Tibial nerve (tissue), 4 donors: Measurements from ENCODE around the gene YOD1.
"Not testable (repeated sequence)": the region's sequence is repeated elsewhere in the genome, so short reads cannot be mapped to it uniquely, and the experiment has no call there.

Source experiments
- EP300 ChIP-seq, 2 donors: sonication (generic); formaldehyde crosslinking; IDR thresholded peaks; one replicate each; pipeline ENCODE4 v1.6.1; 2017; ENCODE audit warnings: antibody characterized with exemption in 2 of 2, mild to moderate bottlenecking in 1 of 2
- POLR2A ChIP-seq, 2 donors: fragments of 450-650 bp; IDR thresholded peaks; one replicate each; pipeline ENCODE4 v1.6.1; 2017; ENCODE audit warnings: antibody characterized with exemption in 2 of 2, mild to moderate bottlenecking in 2 of 2, moderate library complexity in 2 of 2
- TF ChIP-seq, protein P1 (sequence below), 5 experiments: fragments of 200-600 bp in 3 of 5; fragments of 450-650 bp in 2 of 5; sonication (generic) in 3 of 5; IDR thresholded peaks; one replicate each; pipeline ENCODE4 v1.5.1; 2016 to 2019; ENCODE audit warnings: antibody characterized with exemption in 5 of 5, mild to moderate bottlenecking in 3 of 5, moderate library complexity in 2 of 5

- not testable (repeated sequence) for TF ChIP-seq POLR2A, EP300 (IDR thresholded peaks at IDR 0.05)
- TF ChIP-seq, protein P1, sequence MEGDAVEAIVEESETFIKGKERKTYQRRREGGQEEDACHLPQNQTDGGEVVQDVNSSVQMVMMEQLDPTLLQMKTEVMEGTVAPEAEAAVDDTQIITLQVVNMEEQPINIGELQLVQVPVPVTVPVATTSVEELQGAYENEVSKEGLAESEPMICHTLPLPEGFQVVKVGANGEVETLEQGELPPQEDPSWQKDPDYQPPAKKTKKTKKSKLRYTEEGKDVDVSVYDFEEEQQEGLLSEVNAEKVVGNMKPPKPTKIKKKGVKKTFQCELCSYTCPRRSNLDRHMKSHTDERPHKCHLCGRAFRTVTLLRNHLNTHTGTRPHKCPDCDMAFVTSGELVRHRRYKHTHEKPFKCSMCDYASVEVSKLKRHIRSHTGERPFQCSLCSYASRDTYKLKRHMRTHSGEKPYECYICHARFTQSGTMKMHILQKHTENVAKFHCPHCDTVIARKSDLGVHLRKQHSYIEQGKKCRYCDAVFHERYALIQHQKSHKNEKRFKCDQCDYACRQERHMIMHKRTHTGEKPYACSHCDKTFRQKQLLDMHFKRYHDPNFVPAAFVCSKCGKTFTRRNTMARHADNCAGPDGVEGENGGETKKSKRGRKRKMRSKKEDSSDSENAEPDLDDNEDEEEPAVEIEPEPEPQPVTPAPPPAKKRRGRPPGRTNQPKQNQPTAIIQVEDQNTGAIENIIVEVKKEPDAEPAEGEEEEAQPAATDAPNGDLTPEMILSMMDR (IDR thresholded peaks at IDR 0.05) = not testable (repeated sequence)
Observed at GRCh38 chr1:207041397-207041796, 9.6 kb downstream of the YOD1 start.
